Right renal cortex interstitium (tissue), 3 donors: ENCODE data around the gene FLVCR2. TPM values are rescaled to one million over a fixed set of nuclear protein-coding genes. Genes with fewer than 3 reads are reported as not detected.

Source experiments
- DNase-seq, 3 donors: peaks; one replicate each; pipeline ENCODE4 v3.0.0-alpha.2; 2013; ENCODE audit warnings: low read depth in 3 of 3, low spot score in 2 of 3
- polyA plus RNA-seq, 3 donors: library from polyadenylated mRNA; unstranded; fragments of 120-200 nt; gene quantifications; one replicate each; pipeline ENCODE4 v1.2.1, GENCODE V29; 2013; ENCODE audit not compliant: insufficient read length in 3 of 3

FLVCR2 gene
- 1 to 10 TPM; 7.8 to 8.9 (median 7.9) TPM for polyA plus RNA-seq

- peak in 2 of 3 donors; percentile 27 to 35 for DNase-seq
Observed at GRCh38 chr14:75578102-75578785, at the start of gene FLVCR2. TSS of gene FLVCR2 (plus strand) at chr14:75578620. CDS start at chr14:75578973, 353 bp downstream.

- DNase-seq, result no peak
Observed at GRCh38 chr14:75531256-75531655, 47.2 kb upstream of the FLVCR2 start.

GRCh38 chr14:75531660-75532317, 46.6 kb upstream of the FLVCR2 start:
- DNase-seq, result no peak

DNA sequence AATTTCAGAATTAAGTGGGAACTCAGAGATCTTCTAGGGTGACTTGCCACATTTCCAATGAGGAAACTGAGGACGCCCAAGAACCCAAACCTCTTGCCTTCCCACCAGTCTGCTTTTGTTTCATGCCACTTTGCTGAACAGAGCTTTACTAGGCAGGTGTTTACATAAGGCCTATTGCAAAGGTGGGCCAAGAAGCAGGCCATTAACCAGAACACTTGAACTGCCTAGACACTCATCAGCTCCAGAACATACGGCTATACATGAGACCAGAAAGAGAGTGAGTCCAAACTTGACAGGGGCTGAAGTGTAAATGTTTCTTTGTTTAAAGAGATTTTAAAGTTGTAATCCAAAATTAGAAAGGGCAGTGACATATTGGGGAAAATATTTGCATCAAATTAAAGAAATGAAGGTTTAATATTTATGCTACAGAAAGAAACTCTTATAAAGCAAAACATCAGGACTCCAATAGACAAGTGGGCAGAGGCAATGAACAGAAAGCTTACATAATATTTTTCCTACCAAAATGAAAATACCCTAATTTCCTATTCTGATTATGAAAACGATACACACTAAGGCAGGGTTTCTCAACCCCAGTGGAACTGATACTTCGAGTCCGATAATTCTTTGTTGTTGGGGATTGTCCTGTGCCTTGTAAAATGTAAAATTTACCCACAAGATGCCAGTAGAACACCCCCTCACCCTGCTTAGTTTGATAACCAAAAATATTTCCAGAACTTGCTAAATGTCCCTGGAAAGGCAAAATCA, 44.4 kb upstream of the FLVCR2 start:
- no peak for DNase-seq

DNA sequence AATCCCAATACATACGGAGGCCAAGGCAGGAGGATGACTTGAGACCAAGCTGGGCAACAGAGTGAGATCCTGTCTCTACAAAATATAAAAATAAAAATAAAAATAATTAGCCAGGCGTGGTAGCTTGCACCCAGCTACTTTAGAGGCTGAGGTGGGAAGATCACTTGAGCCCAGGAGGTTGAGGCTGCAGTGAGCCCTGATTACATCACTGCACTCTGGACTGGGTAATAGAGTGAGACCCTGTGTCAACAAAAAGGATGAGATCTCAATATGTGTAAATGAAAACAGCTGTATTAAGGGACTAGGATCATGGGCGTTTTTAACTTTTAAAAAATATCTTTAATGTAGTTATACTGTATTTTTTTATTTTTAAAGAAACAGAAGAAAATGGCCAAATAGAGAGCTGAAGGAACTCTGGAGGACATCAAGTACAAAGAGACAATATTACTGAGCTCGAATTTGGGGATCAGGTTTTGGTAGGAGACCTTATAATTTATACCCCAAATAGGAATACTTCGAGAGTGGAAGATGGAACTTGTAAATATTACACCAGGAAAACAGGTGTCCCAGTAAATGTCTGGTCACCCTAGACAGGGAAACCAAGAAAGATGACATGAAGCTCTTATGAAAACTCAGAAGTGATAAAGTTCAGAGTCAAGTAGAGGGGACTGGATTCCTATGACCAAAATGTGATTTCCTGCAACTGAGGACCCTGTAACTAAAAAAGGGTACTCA, 43.1 kb upstream of the FLVCR2 start:
- DNase-seq, result no peak

DNA sequence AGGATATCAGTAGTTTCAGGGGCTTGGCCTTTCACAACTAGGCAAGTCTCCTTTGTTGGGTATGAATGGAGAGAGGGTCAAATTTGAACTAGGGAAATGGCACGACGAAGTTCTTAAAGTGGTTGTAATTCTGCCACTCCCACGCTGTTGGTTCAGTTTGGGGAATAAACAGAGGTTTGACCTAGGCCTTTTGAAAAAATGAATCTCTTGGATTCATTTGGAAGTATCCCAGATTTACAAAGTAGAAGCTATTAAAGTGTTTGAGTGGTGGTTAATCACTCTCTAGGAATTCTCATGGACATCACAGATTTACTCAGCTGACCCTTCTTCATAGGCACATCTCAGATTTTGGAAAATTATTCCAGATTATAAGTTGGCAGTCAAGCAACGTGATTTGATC, 41.3 kb upstream of the FLVCR2 start:
- DNase-seq, result no peak

GRCh38 chr14:75539162-75539560, 39.3 kb upstream of the FLVCR2 start:
- no peak for DNase-seq

GRCh38 chr14:75539561-75540478, 38.6 kb upstream of the FLVCR2 start:
- DNase-seq, result no peak

GRCh38 chr14:75540479-75540851, 38.0 kb upstream of the FLVCR2 start:
- no peak for DNase-seq

DNA sequence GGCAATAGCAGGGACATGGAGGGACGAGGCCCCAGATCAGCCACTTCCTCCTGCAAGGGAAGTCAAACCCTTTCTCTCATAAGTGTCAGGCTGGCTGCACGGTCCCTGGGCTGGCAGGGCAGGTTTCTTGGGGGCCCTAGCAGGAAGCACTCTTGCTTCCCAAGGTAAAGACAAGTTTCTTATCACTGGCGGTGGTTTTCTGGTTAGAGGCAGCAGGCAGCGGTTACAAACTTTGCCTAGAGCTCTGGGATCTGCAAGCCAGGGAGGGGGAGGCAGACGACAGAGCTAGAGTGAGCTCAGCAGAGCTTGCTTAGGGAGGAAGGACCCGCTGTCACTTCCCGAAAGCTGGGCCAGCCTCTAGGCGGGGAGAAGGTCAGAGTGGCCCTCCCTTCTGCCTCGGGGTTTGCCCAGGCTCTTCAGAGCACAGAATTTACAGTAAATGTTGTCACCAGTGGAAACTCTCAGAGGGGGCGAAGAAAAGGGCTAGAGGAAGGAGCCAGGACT, 35.8 kb upstream of the FLVCR2 start:
- DNase-seq, result no peak

- no peak for DNase-seq
Observed at GRCh38 chr14:75543253-75543652, 35.2 kb upstream of the FLVCR2 start.

DNA sequence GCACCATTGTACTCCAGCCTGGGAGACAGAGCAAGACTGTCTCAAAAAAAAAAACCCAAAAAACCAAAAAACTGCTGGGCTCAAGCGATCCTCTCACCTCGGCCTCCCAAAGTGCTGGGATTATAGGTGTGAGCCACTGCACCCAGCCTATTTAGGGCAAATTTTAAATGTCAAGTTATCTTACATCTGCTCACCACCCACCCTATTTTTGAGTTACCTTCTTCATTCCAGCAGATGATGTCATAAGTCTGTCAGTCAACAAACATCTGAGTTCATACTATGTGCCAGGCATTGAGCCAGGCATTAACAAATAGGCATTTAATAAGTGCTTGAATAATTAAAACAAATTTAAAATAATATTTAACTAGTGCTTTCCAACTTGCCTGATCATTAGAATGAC, 34.6 kb upstream of the FLVCR2 start:
- no peak for DNase-seq

DNA sequence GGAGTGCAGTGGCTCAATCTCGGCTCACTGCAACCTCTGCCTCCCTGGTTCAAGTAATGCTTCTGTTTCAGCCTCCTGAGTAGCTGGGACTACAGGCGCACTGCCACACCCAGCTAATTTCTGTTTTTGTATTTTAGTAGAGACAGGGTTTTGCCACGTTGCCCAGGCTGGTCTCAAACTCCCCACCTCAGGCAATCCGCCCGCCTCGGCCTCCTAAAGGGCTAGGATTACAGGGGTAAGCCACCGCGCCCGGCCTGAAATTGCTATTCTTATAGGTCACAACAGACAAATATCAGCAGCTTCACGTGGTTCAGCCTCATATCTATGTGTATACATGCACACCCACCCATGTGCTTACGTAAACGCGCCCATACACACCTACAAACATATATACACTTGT, 32.5 kb upstream of the FLVCR2 start:
- DNase-seq, result no peak

DNA sequence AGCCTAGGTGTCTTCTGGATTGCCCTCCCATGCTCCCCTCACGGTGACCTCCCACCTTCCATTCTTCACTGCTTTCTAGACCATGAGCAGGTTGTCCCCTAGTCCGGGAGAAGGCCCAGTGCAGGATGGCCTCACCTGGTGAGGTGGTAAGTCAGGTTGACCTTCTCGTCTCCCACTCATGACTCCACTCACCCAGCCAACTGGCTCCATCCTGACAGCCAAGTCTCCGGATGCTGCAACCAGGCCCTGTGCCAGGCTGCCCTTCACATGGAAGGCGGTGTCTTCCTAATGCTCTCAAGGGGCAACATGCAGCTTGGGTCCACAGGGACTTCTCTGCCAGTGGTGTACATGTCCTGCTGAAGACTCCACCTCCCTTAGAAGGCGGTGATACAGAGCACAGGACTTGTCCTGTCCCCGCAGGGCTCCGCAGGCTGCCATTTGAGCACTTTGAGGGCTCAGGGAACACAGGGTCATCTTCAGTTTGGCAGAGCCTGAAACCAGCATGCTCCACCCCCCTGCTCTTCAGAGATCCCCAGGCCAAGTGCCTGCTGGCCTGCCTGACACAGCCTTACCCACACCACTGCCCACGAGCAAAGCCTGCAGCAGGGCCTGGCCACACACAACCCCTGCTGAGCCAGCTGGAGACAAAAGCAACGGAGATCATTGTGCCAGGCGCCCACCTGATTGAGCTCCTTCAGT, 30.7 kb upstream of the FLVCR2 start:
- DNase-seq, result no peak

DNA sequence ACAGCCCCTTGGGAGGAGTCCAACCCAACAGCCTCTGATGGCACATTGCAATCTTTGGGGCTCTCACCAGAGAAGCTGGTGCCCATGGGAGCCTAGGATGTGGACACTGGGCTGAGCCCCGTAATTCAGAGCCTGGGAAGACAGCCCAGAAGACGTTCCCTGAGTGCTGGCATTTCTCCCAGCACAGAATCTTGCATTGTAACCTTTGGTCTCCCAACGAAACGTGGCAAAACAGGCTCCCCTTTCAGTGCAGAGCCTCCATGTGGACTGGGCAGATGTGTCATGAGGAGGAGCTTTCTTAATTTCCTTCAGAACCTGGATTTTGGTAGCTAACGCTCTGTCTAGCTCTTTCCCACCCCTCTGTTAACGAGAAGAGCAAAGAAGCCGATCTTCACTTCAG, 29.9 kb upstream of the FLVCR2 start:
- no peak for DNase-seq

DNA sequence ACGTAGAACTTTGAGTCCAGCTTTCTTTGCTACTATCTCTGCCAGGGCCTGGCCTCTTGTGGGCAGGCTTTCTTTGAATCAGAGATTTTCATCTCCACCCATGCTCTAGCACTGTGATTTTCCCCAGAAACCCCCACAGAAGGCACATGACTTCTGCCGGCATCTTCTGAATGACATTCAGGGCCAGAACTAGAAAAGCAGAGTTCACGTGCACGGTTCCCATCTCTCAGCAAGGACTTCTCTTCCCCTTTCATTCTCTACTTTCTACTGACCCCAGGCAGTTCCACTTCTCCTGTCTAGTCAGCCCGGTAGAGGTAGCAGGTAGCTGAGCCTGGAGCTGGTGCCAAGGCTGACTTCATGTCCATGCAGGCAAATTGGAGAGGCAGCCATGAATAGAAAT, 29.3 kb upstream of the FLVCR2 start:
- no peak for DNase-seq

DNA sequence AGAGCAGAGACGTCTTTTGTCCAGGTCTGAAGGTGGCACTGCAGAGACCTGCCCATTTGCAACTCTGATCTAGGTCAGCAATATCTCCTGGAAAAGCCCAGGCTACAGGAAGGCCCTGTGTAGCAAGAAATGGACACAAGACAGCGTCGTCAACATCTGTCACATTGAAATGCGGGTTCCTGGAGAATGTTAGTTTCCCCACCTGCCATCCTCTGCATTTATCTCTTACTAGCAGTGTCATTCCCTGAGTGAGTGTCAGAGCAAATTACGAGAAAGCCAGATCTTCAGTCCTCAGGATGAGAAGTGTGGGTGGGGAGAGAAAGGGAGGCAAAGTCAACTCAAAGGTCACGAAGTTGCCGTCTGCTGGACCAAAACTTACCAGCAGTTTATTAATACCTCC, 27.4 kb upstream of the FLVCR2 start:
- no peak for DNase-seq

GRCh38 chr14:75553157-75553556, 25.3 kb upstream of the FLVCR2 start:
- DNase-seq, result no peak

- DNase-seq, result no peak
Observed at GRCh38 chr14:75553761-75554364, 24.6 kb upstream of the FLVCR2 start.
